PC-9 (cell line): ENCODE data around the gene XPO6. TPM values are rescaled to one million over a fixed set of nuclear protein-coding genes. Genes with fewer than 3 reads are reported as not detected.

Experiments
- BruUV-seq: library from RNA; stranded (reverse); fragments of 400-500 nt; replicated peaks from 2 replicates; lab custom pipeline; 2021; lab: Mats Ljungman, UMichigan
- CTCF ChIA-PET: fragments of 300-600 bp; sonication (Branson Sonifier 250); formaldehyde crosslinking; loops from one replicate; lab custom pipeline; 2022; ENCODE audit warnings: antibody characterized with exemption; lab: Charles Lee
- POLR2A ChIA-PET: fragments of 300-600 bp; sonication (Branson Sonifier 250); formaldehyde crosslinking; loops from one replicate; lab custom pipeline; 2022; ENCODE audit warnings: antibody characterized with exemption; ENCODE audit not compliant: unreplicated experiment; lab: Charles Lee
- DNase-seq, 2 experiments: peaks; one replicate each; pipeline versions ENCODE4 v3.0.0 to v3.0.0-alpha.2; 2015 to 2022; ENCODE audit warnings: mixed read lengths in 1 of 2
- H2AFZ ChIP-seq: fragments of 200-600 bp; sonication (generic); 2 replicates; pipeline ENCODE4 v1.8.1; 2017; ENCODE audit warnings: antibody characterized with exemption
- H3F3A ChIP-seq: fragments of 200-600 bp; sonication (generic); 2 replicates; pipeline ENCODE4 v1.8.1; 2017; ENCODE audit warnings: antibody characterized with exemption, mild to moderate bottlenecking, low read depth; ENCODE audit not compliant: insufficient read depth
- H3K27ac ChIP-seq: fragments of 200-600 bp; sonication (generic); 2 replicates; pipeline ENCODE4 v1.6.1; 2016; ENCODE audit warnings: mixed run types
- H3K27me3 ChIP-seq: fragments of 200-600 bp; sonication (generic); 2 replicates; pipeline ENCODE4 v1.6.1; 2016; ENCODE audit warnings: low read depth, mixed run types; ENCODE audit not compliant: insufficient read depth
- H3K36me3 ChIP-seq: fragments of 200-600 bp; sonication (generic); 2 replicates; pipeline ENCODE4 v1.6.1; 2016; ENCODE audit warnings: low read depth, mixed run types
- H3K4me1 ChIP-seq: fragments of 200-600 bp; sonication (generic); replicated peaks from 2 replicates; pipeline ENCODE4 v1.6.1; 2016; ENCODE audit warnings: mixed run types; ENCODE audit not compliant: insufficient read depth
- H3K4me2 ChIP-seq: fragments of 200-600 bp; sonication (generic); 2 replicates; pipeline ENCODE4 v1.6.1; 2017; ENCODE audit warnings: mixed run types
- H3K4me3 ChIP-seq: fragments of 200-600 bp; sonication (generic); 2 replicates; pipeline ENCODE4 v1.6.1; 2016; ENCODE audit warnings: mixed run types
- H3K79me2 ChIP-seq: fragments of 200-600 bp; sonication (generic); 2 replicates; pipeline ENCODE4 v1.6.1; 2017; ENCODE audit warnings: low read depth, mixed run types
- H3K9me2 ChIP-seq: fragments of 200-600 bp; sonication (generic); 2 replicates; pipeline ENCODE4 v1.8.1; 2017; ENCODE audit warnings: mild to moderate bottlenecking; ENCODE audit not compliant: insufficient read depth
- H3K9me3 ChIP-seq: fragments of 200-600 bp; sonication (generic); 2 replicates; pipeline ENCODE4 v1.8.1; 2016; ENCODE audit warnings: low read depth; ENCODE audit not compliant: insufficient read depth
- H4K20me1 ChIP-seq: fragments of 200-600 bp; sonication (generic); 2 replicates; pipeline ENCODE4 v1.8.1; 2017; ENCODE audit not compliant: insufficient read depth
- CTCF ChIP-seq: fragments of 200-600 bp; sonication (generic); conservative IDR thresholded peaks from 2 replicates; pipeline ENCODE4 v1.6.1; 2017; ENCODE audit warnings: mixed run types, antibody characterized with exemption, mild to moderate bottlenecking, moderate library complexity
- EZH2 ChIP-seq: fragments of 200-600 bp; sonication (generic); IDR thresholded peaks from 2 replicates; pipeline ENCODE4 v1.8.0; 2017; ENCODE audit warnings: antibody characterized with exemption, low read depth
- intact Hi-C: fragments of 100-400 bp; cut with micrococcal nuclease; formaldehyde crosslinking; loops from one replicate; pipeline ENCODE4 v1.10.0; 2022; ENCODE audit not compliant: unreplicated experiment
- total RNA-seq: library from RNA; stranded (reverse); gene quantifications from 2 replicates; pipeline ENCODE4 v1.2.3, GENCODE V29; 2021

Gene XPO6
- total RNA-seq, 1 experiment from 2014 or later, result 154 TPM

DNA sequence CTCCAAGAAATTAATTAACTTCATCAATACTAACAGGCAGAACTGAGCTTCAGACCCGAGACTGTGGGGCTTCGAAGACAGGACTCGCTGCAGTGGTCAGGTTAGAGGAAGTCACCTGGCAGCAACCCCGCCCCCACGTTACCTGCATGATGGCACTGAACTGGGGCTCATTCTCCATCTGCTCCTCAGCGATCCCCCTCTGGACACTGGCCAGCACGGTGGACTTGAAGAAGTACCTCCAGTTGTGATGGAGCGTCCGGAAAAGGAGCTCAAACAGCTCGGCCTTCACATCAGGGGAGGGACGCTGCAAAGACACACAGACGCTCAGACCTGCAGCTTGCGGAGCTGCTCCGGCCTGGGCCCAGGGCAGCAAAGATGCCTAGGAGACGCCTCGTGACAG, 107.4 kb downstream of the XPO6 start:
- no peaks in the 10 kb centered on the region; the same call in none of the 2 replicates for H4K20me1 ChIP-seq
- H3K9me2 ChIP-seq, result no peaks in the 10 kb centered on the region
- TF ChIP-seq CTCF (no peak), EZH2 (no peak)
- H2AFZ ChIP-seq, result no peak overlapping the region
- no peak overlapping the region for H3K27ac ChIP-seq
- H3K4me2 ChIP-seq, result no peak overlapping the region
- no TSS peak for BruUV-seq
- intact Hi-C loops, result no loop called here
- CTCF ChIA-PET, result no interaction called here
- POLR2A ChIA-PET, result no interaction called here
- no peaks in the 10 kb centered on the region for H3K79me2 ChIP-seq
- no peaks in the 10 kb centered on the region for H3K9me3 ChIP-seq
- H3K4me3 ChIP-seq, result no peak overlapping the region
- no peak for DNase-seq
- H3F3A ChIP-seq, result peaks cover 6% of the 10 kb centered on the region; the same call in 1 of the 2 replicates
- no peaks in the 10 kb centered on the region for H3K27me3 ChIP-seq
- peaks cover 48% of the 10 kb centered on the region for H3K36me3 ChIP-seq
- peaks cover 11% of the 10 kb centered on the region for H3K4me1 ChIP-seq

DNA sequence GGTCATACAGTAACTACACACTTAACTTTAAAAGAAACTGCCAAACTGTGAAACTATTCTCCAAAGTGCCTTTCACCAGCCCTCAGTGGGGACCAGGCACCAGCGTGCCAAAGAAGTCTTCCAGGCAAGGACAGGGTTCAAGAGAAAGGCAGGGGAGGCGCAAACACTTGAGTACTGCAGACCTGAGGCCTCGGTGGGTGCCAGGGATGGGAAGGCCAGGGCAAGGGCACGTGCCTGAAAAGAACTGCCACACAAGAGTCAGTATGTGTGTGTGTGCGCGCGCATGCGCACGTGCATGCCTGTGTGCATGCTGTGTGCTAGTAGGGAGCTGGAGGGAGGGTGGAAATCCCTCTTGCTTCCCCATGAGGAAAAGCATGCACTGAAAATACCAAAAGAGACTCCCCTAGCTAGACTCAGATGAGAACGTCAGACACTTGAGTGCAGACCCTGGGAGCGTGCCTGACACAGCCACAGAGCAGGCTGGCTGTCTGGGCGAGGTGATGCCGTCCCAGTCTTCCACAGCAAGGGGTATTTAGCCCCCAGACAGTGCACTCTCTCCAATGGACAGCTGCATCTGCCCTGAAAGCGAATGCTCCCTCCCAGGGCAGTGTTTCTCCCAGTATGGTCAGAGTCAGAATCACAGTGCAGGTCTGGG, 108.1 kb downstream of the XPO6 start:
- H3K27me3 ChIP-seq, result no peaks in the 10 kb centered on the region
- H3K9me2 ChIP-seq, result no peaks in the 10 kb centered on the region
- POLR2A ChIA-PET, result no interaction called here
- no peaks in the 10 kb centered on the region; the same call in 1 of the 2 replicates for H4K20me1 ChIP-seq
- no peak overlapping the region for H3K4me2 ChIP-seq
- H3K79me2 ChIP-seq, result no peaks in the 10 kb centered on the region
- TF ChIP-seq EZH2, result no peak
- TF ChIP-seq CTCF, result no peak
- H3K27ac ChIP-seq, result no peak overlapping the region
- H2AFZ ChIP-seq, result no peak overlapping the region
- no peak overlapping the region for H3K4me3 ChIP-seq
- CTCF ChIA-PET, result no interaction called here
- H3F3A ChIP-seq, result peaks cover 6% of the 10 kb centered on the region; the same call in 1 of the 2 replicates
- peaks cover 46% of the 10 kb centered on the region for H3K36me3 ChIP-seq
- peaks cover 11% of the 10 kb centered on the region for H3K4me1 ChIP-seq
- intact Hi-C loops, result no loop called here
- DNase-seq, result no peak
- BruUV-seq, result no TSS peak
- H3K9me3 ChIP-seq, result no peaks in the 10 kb centered on the region

DNA sequence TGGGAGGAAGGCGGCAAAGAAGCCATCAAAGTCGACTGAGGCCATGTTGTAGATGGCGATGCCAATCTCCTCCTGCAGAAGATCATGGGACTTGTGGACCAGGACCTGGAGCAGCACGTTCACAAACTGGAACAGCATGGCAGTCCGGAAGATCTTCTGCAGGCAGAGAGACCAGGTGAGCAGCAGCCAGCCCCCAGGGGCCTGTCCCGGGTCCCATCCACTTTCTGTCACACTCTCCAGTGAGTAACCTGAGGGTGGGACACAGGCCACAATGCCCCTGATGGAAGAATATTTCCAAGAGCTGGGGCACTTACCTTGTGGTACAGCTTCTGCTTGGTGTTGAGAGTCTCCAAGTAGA, 110.3 kb downstream of the XPO6 start:
- peaks cover 6% of the 10 kb centered on the region; the same call in 1 of the 2 replicates for H3F3A ChIP-seq
- H3K4me1 ChIP-seq, result peaks cover 2% of the 10 kb centered on the region
- intact Hi-C loops, result no loop called here
- H3K4me2 ChIP-seq, result no peak overlapping the region
- no peaks in the 10 kb centered on the region for H3K27me3 ChIP-seq
- peaks cover 46% of the 10 kb centered on the region; the same call in 1 of the 2 replicates for H3K36me3 ChIP-seq
- no peaks in the 10 kb centered on the region for H3K9me2 ChIP-seq
- POLR2A ChIA-PET, result no interaction called here
- no peaks in the 10 kb centered on the region for H3K9me3 ChIP-seq
- H3K79me2 ChIP-seq, result no peaks in the 10 kb centered on the region
- H2AFZ ChIP-seq, result no peak overlapping the region
- BruUV-seq, result no TSS peak
- no peak overlapping the region for H3K4me3 ChIP-seq
- no peak overlapping the region for H3K27ac ChIP-seq
- CTCF ChIA-PET, result no interaction called here
- no peaks in the 10 kb centered on the region; the same call in 1 of the 2 replicates for H4K20me1 ChIP-seq
- DNase-seq, result no peak
- TF ChIP-seq CTCF (no peak), EZH2 (no peak)
